BJ (cell line): ENCODE measurements around the gene CUX1. TPM values are rescaled to one million over a fixed set of nuclear protein-coding genes. Genes with fewer than 3 reads are reported as not detected.

Source experiments
- CTCF ChIA-PET: fragments of 350-600 bp; formaldehyde crosslinking; extraction: SDS; loops from one replicate; lab custom pipeline; 2021; ENCODE audit warnings: antibody characterized with exemption, inconsistent platforms; lab: Yijun Ruan, JAX
- POLR2A ChIA-PET: fragments of 300-600 bp; sonication (Branson Sonifier 250); formaldehyde crosslinking; extraction: SDS; loops from one replicate; lab custom pipeline; 2021; ENCODE audit warnings: antibody characterized with exemption; lab: Charles Lee
- DNase-seq: peaks from one replicate; pipeline ENCODE4 v3.0.0-alpha.2; 2011; ENCODE audit warnings: low read depth
- H3K27me3 ChIP-seq: 2 replicates; pipeline ENCODE4 v1.6.0; 2011; ENCODE audit warnings: low read length; ENCODE audit not compliant: control insufficient read depth, insufficient read depth
- H3K36me3 ChIP-seq: 2 replicates; pipeline ENCODE4 v1.5.1; 2011; ENCODE audit warnings: low read length; ENCODE audit not compliant: control insufficient read depth, insufficient read depth
- H3K4me3 ChIP-seq: 2 replicates; pipeline ENCODE4 v1.5.1; 2011; ENCODE audit warnings: low read depth, mild to moderate bottlenecking, control low read depth, low read length
- polyA plus RNA-seq: library from polyadenylated mRNA; depleted of rRNA; stranded (reverse); fragments of >200 nt; gene quantifications from 2 replicates; pipeline ENCODE4 v1.2.3, GENCODE V29; 2011
- TF ChIP-seq, protein P1 (sequence below): IDR thresholded peaks from 2 replicates; pipeline ENCODE4 v1.5.1; 2011; ENCODE audit warnings: low read depth, mild to moderate bottlenecking, control low read depth, inconsistent platforms, low read length, moderate library complexity; ENCODE audit not compliant: insufficient read depth

CUX1 gene
- polyA plus RNA-seq, 1 experiment, result 36.5 TPM

DNA sequence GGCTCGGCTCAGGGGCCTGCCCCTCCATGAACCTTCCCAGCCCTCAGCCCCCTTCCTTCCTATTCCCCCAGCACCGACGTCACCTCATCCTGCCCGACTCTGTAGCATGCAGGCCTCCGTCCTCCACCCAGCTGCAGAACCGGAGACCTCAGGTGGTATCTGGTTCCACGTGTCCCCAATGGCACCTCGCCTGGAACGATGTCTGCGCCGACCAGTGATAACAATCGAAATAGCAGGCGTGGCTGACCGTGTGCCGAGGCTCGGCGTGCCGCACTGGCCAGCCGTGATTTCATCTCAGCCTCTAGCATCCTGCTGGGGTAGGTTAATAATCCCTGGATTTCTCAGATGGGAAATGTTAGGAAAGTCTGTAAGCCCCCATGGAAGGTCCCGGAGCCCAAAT lies 171.7 kb downstream of the CUX1 start:
- POLR2A ChIA-PET, result no interaction called here
- TF ChIP-seq, protein P1, sequence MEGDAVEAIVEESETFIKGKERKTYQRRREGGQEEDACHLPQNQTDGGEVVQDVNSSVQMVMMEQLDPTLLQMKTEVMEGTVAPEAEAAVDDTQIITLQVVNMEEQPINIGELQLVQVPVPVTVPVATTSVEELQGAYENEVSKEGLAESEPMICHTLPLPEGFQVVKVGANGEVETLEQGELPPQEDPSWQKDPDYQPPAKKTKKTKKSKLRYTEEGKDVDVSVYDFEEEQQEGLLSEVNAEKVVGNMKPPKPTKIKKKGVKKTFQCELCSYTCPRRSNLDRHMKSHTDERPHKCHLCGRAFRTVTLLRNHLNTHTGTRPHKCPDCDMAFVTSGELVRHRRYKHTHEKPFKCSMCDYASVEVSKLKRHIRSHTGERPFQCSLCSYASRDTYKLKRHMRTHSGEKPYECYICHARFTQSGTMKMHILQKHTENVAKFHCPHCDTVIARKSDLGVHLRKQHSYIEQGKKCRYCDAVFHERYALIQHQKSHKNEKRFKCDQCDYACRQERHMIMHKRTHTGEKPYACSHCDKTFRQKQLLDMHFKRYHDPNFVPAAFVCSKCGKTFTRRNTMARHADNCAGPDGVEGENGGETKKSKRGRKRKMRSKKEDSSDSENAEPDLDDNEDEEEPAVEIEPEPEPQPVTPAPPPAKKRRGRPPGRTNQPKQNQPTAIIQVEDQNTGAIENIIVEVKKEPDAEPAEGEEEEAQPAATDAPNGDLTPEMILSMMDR, result no peak
- CTCF ChIA-PET, result interaction anchor here (0.9 kb wide), 1 partner anchor 51 kb away, joined by 3 read pairs; no protein-coding TSS in a partner anchor
- Histone ChIP-seq H3K27me3 (no peaks in the 10 kb centered on the region), H3K4me3 (no peak overlapping the region), H3K36me3 (no peaks in the 10 kb centered on the region; the same call in none of the 2 replicates)
- DNase-seq, result no peak

DNA sequence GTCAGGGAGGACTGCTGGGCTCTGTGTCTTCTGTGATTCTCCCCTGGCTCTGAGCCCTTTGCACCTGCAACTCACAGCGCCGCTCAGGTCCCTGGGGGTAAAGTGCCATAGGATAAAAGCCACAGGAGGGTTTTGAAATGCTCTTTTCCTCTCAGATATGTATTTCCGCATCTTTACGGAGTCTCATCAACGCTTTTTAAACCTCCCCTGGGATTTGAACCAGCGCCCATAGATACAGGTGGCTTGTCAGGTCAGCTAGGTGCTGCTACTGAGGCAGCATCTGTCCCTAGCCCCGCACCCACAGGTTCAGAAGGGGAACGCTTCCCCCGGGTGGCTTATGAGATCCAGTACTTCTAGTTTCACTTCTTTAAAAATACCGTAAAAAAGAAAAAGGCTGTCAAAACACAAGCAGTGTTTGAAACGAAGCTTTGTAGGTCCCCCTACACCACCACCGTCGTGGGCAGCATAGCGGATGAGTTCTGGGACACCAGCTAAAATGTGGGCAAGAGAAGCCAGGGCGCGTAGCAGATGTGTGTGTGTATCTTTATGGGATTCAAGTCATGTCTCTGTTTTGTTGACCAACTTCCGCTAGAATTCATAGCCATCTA lies 173.5 kb downstream of the CUX1 start:
- TF ChIP-seq, protein P1, result no peak
- Histone ChIP-seq H3K27me3 (no peaks in the 10 kb centered on the region), H3K4me3 (no peak overlapping the region), H3K36me3 (no peaks in the 10 kb centered on the region; the same call in none of the 2 replicates)
- no peak for DNase-seq
- ChIA-PET CTCF (interaction anchor here (0.8 kb wide), 1 partner anchor 81 kb away, joined by 3 read pairs; no protein-coding TSS in a partner anchor), POLR2A (no interaction called here)

DNA sequence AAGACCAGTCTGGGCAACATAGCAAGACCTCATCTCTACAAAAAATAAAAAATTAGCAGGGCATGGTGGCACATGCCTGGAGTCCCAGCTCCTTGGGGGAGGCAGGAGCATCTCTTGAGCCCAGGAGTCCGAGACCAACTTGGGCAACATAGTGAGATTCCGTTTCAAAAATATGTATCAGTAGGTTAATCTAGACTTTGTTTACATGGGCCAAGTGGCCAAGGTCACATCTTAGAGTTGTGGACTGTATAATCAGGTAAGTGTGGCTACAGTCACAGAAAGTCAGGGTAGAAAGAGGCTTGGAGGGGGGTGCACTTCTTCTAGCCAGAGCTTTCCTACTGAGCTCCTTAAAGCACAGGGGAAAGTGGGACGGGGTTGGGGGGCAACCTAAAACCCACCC lies 174.4 kb downstream of the CUX1 start:
- DNase-seq, result no peak
- Histone ChIP-seq H3K36me3 (no peaks in the 10 kb centered on the region; the same call in none of the 2 replicates), H3K4me3 (no peak overlapping the region), H3K27me3 (no peaks in the 10 kb centered on the region)
- TF ChIP-seq, protein P1, result no peak
- POLR2A ChIA-PET, result no interaction called here
- CTCF ChIA-PET, result interaction anchor here (1.4 kb wide), 1 partner anchor 9 kb away, joined by 3 read pairs; no protein-coding TSS in a partner anchor

- TF ChIP-seq, protein P1, result no peak
- Histone ChIP-seq H3K4me3 (no peak overlapping the region), H3K27me3 (no peaks in the 10 kb centered on the region), H3K36me3 (no peaks in the 10 kb centered on the region; the same call in 1 of the 2 replicates)
- ChIA-PET CTCF (interaction anchor here (1.4 kb wide), 1 partner anchor 7 kb away, joined by 3 read pairs; no protein-coding TSS in a partner anchor), POLR2A (no interaction called here)
- no peak for DNase-seq
Measured at GRCh38 chr7:101993311-101993710, 175.9 kb downstream of the CUX1 start.

DNA sequence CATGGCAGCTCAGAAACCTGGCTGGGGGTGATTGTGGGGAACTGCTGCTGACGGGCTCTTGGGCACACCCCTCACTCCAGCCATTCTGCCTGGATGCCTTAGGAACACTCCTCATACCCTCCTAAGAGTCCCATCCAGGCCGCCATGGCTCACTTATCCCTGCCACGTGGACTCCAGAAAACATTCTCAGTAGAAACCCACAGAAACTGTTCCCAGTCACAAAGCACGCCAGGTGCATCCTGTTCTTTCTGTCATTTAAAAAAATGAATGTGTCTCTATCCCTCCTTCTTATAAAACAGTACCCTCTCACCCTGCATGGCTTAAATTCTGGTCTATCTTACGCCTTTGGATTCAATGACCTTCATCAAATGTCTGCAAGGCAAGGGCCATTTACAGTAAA lies 177.7 kb downstream of the CUX1 start:
- Histone ChIP-seq H3K27me3 (no peaks in the 10 kb centered on the region), H3K36me3 (no peaks in the 10 kb centered on the region; the same call in 1 of the 2 replicates), H3K4me3 (no peak overlapping the region)
- ChIA-PET POLR2A (no interaction called here), CTCF (no interaction called here)
- TF ChIP-seq, protein P1, result no peak
- DNase-seq, result no peak
